ENCODE measurements around the gene OR2D3.

DNA sequence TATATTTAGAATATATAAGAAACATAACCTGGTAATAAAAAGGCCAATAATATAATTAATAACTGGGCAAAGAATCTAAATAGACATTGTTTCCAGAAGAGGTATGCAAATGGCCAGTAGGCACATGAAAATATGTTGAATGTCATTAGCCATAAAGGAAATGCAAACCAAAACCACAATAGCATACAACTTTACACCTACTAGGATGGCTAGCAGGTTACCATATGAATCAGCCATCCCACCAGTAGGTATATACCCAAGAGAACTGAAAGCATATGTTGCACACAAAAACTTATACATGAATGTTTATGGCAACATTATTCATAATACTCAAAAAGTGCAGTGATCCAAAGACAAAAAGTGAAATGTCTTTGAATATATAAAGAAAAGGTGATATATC is 25.8 kb upstream of the OR2D3 start:
- TF ChIP-seq CTCF (IDR thresholded peaks at IDR 0.05) (no peak), POLR2A (IDR thresholded peaks at IDR 0.05) (no peak), POLR2AphosphoS5 (IDR thresholded peaks at IDR 0.05) (no peak)

Measured in prostate gland (tissue), 2 donors.